Measurements from ENCODE around the gene DNAI7. TPM values are rescaled to one million over a fixed set of nuclear protein-coding genes. Genes with fewer than 3 reads are reported as not detected.

DNAI7 gene
- polyA plus RNA-seq, 3 donors = not detected

DNA sequence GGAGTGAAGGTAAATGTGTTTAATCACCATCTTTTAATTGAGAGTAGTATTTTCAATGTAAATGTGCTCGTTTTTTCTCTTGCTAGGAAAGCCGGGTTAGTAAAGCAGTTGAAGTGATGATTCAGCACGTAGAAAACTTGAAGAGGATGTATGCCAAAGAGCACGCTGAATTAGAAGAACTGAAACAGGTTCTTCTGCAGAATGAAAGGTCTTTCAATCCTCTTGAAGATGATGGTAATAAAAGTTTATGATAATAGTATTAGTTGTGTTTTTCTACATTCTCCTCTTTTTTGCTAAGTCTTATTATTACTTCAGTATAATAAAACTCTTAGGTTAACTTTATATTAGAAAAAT, 93.9 kb downstream of the DNAI7 start:
- no peak overlapping the region for H3K4me2 ChIP-seq (replicated peaks; ENCODE audit: extremely low read depth, low read length, poor library complexity, severe bottlenecking)
- H3K27ac Mint-ChIP-seq = peak overlapping the region in 4 of 7 donors; percentile 11 to 70 (median 26)
- peaks cover 10 to 13% of the 10 kb centered on the region in 2 donors for H3K4me1 ChIP-seq (ENCODE audit: control insufficient read depth in 1 of 2, insufficient read depth in 2 of 2, low read length in 2 of 2)
- no peaks in the 10 kb centered on the region for H3K9me3 ChIP-seq (replicated peaks in 1 of 2; ENCODE audit: control insufficient read depth in 1 of 2, insufficient read depth in 1 of 2, low read length in 2 of 2)
- peaks cover 12% of the 10 kb centered on the region for H3K4me1 Mint-ChIP-seq
- H3K9ac ChIP-seq (ENCODE audit: insufficient read depth, low read length, poor library complexity, severe bottlenecking) = no peak overlapping the region
- H2AFZ ChIP-seq (ENCODE audit: insufficient read depth, low read depth, low read length, poor library complexity, severe bottlenecking) = no peak overlapping the region
- no peaks in the 10 kb centered on the region for H3K9me3 Mint-ChIP-seq
- H4K20me1 ChIP-seq (ENCODE audit: insufficient read depth, low read length) = peaks cover 23% of the 10 kb centered on the region
- H3K27me3 Mint-ChIP-seq (ENCODE audit: low read depth in 3 of 3) = no peaks in the 10 kb centered on the region
- TF ChIP-seq, protein P1, sequence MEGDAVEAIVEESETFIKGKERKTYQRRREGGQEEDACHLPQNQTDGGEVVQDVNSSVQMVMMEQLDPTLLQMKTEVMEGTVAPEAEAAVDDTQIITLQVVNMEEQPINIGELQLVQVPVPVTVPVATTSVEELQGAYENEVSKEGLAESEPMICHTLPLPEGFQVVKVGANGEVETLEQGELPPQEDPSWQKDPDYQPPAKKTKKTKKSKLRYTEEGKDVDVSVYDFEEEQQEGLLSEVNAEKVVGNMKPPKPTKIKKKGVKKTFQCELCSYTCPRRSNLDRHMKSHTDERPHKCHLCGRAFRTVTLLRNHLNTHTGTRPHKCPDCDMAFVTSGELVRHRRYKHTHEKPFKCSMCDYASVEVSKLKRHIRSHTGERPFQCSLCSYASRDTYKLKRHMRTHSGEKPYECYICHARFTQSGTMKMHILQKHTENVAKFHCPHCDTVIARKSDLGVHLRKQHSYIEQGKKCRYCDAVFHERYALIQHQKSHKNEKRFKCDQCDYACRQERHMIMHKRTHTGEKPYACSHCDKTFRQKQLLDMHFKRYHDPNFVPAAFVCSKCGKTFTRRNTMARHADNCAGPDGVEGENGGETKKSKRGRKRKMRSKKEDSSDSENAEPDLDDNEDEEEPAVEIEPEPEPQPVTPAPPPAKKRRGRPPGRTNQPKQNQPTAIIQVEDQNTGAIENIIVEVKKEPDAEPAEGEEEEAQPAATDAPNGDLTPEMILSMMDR (IDR thresholded peaks at IDR 0.05) = no peak
- peak overlapping the region in 1 of 2 donors; percentile 54 for H3K27ac ChIP-seq (ENCODE audit: low read depth in 1 of 2, low read length in 2 of 2)
- peaks cover 53 to 58% of the 10 kb centered on the region in 2 donors for H3K36me3 Mint-ChIP-seq
- peaks cover 76 to 97% of the 10 kb centered on the region in 2 donors for H3K36me3 ChIP-seq (replicated peaks in 1 of 2; ENCODE audit: control insufficient read depth in 1 of 2, insufficient read depth in 2 of 2, low read length in 2 of 2)
- intact Hi-C loops (cut with micrococcal nuclease) = no loop called here
- no peak overlapping the region for H3K4me3 ChIP-seq (replicated peaks in 1 of 3; ENCODE audit: low read depth in 2 of 3, low read length in 3 of 3)
- H3K4me3 Mint-ChIP-seq = no peak overlapping the region
- no peaks in the 10 kb centered on the region for H3K79me2 ChIP-seq (ENCODE audit: insufficient read depth, low read length)
- WGBS (ENCODE audit: insufficient coverage) = 0% methylated on average over 3 of the region's 4 CpGs
- H3K27me3 ChIP-seq (ENCODE audit: control insufficient read depth in 2 of 2, insufficient read depth in 2 of 2, low read length in 2 of 2) = no peaks in the 10 kb centered on the region
- no peak for DNase-seq

DNA sequence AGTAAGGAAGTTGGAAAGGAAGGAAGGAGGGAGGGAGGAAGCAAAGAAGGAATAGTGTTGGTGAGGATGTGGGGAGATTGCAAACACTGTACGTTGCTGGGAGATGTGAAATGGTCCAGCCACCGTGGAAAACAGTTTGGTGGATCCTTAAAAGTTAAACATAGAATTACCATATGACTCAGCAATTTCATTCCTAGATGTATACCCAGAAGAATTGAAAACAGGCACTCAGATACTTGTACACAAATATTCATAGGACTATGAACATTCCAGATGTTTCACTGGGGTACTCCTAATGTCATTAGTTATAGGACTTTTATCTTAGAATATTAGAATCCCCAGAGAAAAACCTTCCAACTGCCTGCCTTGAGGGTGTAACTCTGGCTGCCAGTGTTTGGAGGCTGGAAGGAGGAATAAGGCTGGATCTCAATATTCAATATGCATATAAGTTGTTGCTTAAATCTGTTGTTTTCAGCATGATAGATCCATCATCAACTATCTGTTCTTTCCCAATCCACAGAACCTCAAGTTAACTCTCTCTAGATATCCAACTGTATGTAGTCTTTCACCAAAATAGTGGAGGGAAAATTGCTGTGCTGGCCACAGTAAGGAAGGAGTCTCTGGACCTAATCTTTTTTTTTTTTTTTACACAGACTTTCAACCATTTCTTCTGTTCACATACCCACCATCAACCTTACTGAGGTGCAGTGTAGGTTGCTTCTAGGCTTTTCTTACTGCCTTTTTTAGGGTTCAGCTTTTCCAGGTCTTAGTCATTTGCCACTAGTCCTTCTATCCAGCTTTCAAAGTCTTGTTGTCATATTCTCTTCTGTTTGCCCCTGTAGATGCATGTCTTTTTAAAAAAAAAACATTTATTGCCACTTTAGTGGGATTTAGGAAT, 94.5 kb downstream of the DNAI7 start:
- peaks cover 75 to 98% of the 10 kb centered on the region in 2 donors for H3K36me3 ChIP-seq (replicated peaks in 1 of 2; ENCODE audit: control insufficient read depth in 1 of 2, insufficient read depth in 2 of 2, low read length in 2 of 2)
- DNase-seq = no peak
- H3K4me2 ChIP-seq (replicated peaks; ENCODE audit: extremely low read depth, low read length, poor library complexity, severe bottlenecking) = no peak overlapping the region
- no peak overlapping the region for H3K9ac ChIP-seq (ENCODE audit: insufficient read depth, low read length, poor library complexity, severe bottlenecking)
- peaks cover 12% of the 10 kb centered on the region for H3K4me1 Mint-ChIP-seq
- H3K27ac Mint-ChIP-seq = peak overlapping the region in 6 of 7 donors; percentile 11 to 72 (median 55)
- H3K79me2 ChIP-seq (ENCODE audit: insufficient read depth, low read length) = no peaks in the 10 kb centered on the region
- peaks cover 56 to 59% of the 10 kb centered on the region in 2 donors for H3K36me3 Mint-ChIP-seq
- H3K27ac ChIP-seq (ENCODE audit: low read depth in 1 of 2, low read length in 2 of 2) = peak overlapping the region in 1 of 2 donors; percentile 54
- no peaks in the 10 kb centered on the region for H3K27me3 ChIP-seq (ENCODE audit: control insufficient read depth in 2 of 2, insufficient read depth in 2 of 2, low read length in 2 of 2)
- H3K4me1 ChIP-seq (ENCODE audit: control insufficient read depth in 1 of 2, insufficient read depth in 2 of 2, low read length in 2 of 2) = peaks cover 10 to 13% of the 10 kb centered on the region in 2 donors
- no peaks in the 10 kb centered on the region for H3K9me3 ChIP-seq (replicated peaks in 1 of 2; ENCODE audit: control insufficient read depth in 1 of 2, insufficient read depth in 1 of 2, low read length in 2 of 2)
- no peak overlapping the region for H3K4me3 Mint-ChIP-seq
- intact Hi-C loops (cut with micrococcal nuclease) = no loop called here
- peaks cover 29% of the 10 kb centered on the region for H4K20me1 ChIP-seq (ENCODE audit: insufficient read depth, low read length)
- TF ChIP-seq, protein P1 (IDR thresholded peaks at IDR 0.05) = no peak
- H3K9me3 Mint-ChIP-seq = no peaks in the 10 kb centered on the region
- WGBS (ENCODE audit: insufficient coverage) = no CpG with 5 or more reads among the region's 2 CpGs
- no peak overlapping the region for H2AFZ ChIP-seq (ENCODE audit: insufficient read depth, low read depth, low read length, poor library complexity, severe bottlenecking)
- H3K4me3 ChIP-seq (replicated peaks in 1 of 3; ENCODE audit: low read depth in 2 of 3, low read length in 3 of 3) = no peak overlapping the region
- H3K27me3 Mint-ChIP-seq (ENCODE audit: low read depth in 3 of 3) = no peaks in the 10 kb centered on the region

Data from CD14-positive monocyte (primary cell).